ENCODE data around the gene CLDN34.

Gene CLDN34

DNA sequence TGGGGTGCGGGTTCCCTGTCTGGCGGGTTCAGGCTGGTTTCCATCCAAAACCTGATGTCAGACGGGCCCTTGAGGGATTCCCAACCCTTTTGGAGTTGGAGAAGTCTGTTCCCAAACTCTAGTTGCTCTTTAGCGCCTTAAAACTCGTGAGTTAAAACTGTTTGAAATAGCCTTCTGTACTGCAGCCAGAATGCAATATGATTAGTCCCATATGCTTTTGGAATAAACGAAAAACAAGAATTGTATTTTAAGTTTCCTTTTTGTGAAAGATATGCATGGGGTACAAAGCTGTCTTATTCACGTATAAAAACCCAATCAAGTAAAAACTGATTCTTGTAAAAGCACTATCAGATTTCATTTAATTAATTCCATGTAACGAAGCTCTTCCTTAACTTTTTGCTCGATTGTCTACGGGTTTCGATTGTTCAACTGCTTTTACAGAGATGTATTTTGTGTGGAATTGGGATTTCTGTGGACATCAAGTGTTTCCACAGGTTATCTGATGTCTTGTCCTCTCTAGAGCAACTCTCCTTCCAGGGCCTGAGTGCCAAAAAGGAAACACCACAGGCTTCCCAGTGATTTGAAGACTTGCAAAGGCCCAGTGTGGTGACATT is 49.5 kb downstream of the CLDN34 start:
- no peak for DNase-seq (ENCODE audit: low spot score)

DNA sequence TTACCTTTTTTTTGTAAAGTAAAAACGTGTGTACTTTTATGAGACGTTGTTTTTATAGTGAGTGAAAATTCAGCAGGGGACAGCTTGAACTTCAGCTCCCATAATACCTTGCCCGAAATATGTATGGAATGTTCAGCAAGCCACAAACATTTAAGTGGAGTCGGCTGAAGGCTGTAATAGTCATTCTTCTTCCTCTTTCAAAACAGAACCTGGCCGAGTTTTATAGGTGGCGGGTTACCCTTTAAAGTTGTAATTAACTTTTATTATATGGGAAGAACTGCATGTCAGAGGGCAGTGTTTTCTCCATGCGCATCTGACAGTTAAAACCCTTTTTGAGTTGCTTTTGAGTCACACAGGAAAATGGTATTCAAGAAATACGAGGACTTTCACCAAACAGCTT is 50.7 kb downstream of the CLDN34 start:
- no peak for DNase-seq (ENCODE audit: low spot score)
